Neuronal stem cell (in vitro differentiated cells): ENCODE results near the gene SFMBT2.

ENCODE experiments used
- DNase-seq: peaks from one replicate; pipeline ENCODE4 v3.0.0-alpha.2; 2013; ENCODE audit warnings: low spot score
- H2AFZ ChIP-seq: one replicate; pipeline ENCODE4 v1.6.1; 2013; ENCODE audit warnings: mild to moderate bottlenecking, low read length, inconsistent platforms
- H2AK5ac ChIP-seq: 2 replicates; pipeline ENCODE4 v1.6.1; 2013; ENCODE audit warnings: low read depth, mild to moderate bottlenecking, inconsistent platforms, low read length, moderate library complexity, mixed read lengths
- H2BK120ac ChIP-seq: 2 replicates; pipeline ENCODE4 v1.6.1; 2013; ENCODE audit warnings: low read depth, mild to moderate bottlenecking, inconsistent platforms, low read length, moderate library complexity, mixed read lengths
- H2BK12ac ChIP-seq: one replicate; pipeline ENCODE4 v1.6.1; 2013; ENCODE audit warnings: low read length, inconsistent platforms
- H2BK15ac ChIP-seq: 2 replicates; pipeline ENCODE4 v1.6.1; 2013; ENCODE audit warnings: mild to moderate bottlenecking, low read length, inconsistent platforms, mixed read lengths
- H2BK5ac ChIP-seq: one replicate; pipeline ENCODE4 v1.6.1; 2013; ENCODE audit warnings: inconsistent platforms, mild to moderate bottlenecking, low read length, moderate library complexity
- H3K14ac ChIP-seq: one replicate; pipeline ENCODE4 v1.6.1; 2013; ENCODE audit warnings: low read length, inconsistent platforms
- H3K18ac ChIP-seq: 2 replicates; pipeline ENCODE4 v1.6.1; 2013; ENCODE audit warnings: low read length, inconsistent platforms
- H3K23ac ChIP-seq: 2 replicates; pipeline ENCODE4 v1.6.1; 2013; ENCODE audit warnings: low read depth, mild to moderate bottlenecking, mixed read lengths, low read length, inconsistent platforms; ENCODE audit not compliant: poor library complexity
- H3K27ac ChIP-seq: replicated peaks from 3 replicates; pipeline ENCODE4 v1.5.1; 2013; ENCODE audit warnings: low read length, inconsistent platforms
- H3K27me3 ChIP-seq, 3 experiments: 2 replicates each; pipeline ENCODE4 v1.6.1; 2013; ENCODE audit warnings: low read length in 3 of 3, mild to moderate bottlenecking in 2 of 3, inconsistent platforms in 1 of 3, low read depth in 1 of 3, mixed read lengths in 1 of 3, moderate library complexity in 1 of 3; ENCODE audit not compliant: control insufficient read depth in 3 of 3, insufficient read depth in 3 of 3
- H3K36me3 ChIP-seq, 2 donors: replicated peaks in 1 of 2; 2 replicates each; pipeline ENCODE4 v1.6.1; 2013; ENCODE audit warnings: low read length in 2 of 2; ENCODE audit not compliant: control insufficient read depth in 2 of 2, insufficient read depth in 2 of 2
- H3K4ac ChIP-seq: 2 replicates; pipeline ENCODE4 v1.6.1; 2013; ENCODE audit warnings: inconsistent platforms, mild to moderate bottlenecking, low read length, moderate library complexity
- H3K4me1 ChIP-seq, 2 donors: 1 replicate in 1 of 2; 2 replicates in 1 of 2; pipeline ENCODE4 v1.6.1; 2013; ENCODE audit warnings: low read length in 2 of 2, low read depth in 1 of 2; ENCODE audit not compliant: control insufficient read depth in 2 of 2, insufficient read depth in 1 of 2
- H3K4me2 ChIP-seq: one replicate; pipeline ENCODE4 v1.6.1; 2013; ENCODE audit warnings: mild to moderate bottlenecking, low read length, inconsistent platforms; ENCODE audit not compliant: insufficient read depth, poor library complexity, severe bottlenecking
- H3K4me3 ChIP-seq, 2 donors: 2 replicates each; pipeline ENCODE4 v1.5.1; 2013; ENCODE audit warnings: low read length in 2 of 2, mild to moderate bottlenecking in 2 of 2, inconsistent platforms in 1 of 2, moderate library complexity in 1 of 2
- H3K79me1 ChIP-seq: one replicate; pipeline ENCODE4 v1.6.1; 2013; ENCODE audit warnings: low read depth, mild to moderate bottlenecking, inconsistent platforms, low read length, moderate library complexity
- H3K9ac ChIP-seq: one replicate; pipeline ENCODE4 v1.6.1; 2013; ENCODE audit warnings: mild to moderate bottlenecking, low read depth, low read length, inconsistent platforms; ENCODE audit not compliant: poor library complexity
- H3K9me3 ChIP-seq, 2 donors: replicated peaks in 1 of 2; 2 replicates each; pipeline versions ENCODE3 to v1.6.1; 2013; ENCODE audit warnings: low read length in 2 of 2, mild to moderate bottlenecking in 2 of 2, inconsistent platforms in 1 of 2, low read depth in 1 of 2, mixed read lengths in 1 of 2, moderate library complexity in 1 of 2; ENCODE audit not compliant: control insufficient read depth in 2 of 2, insufficient read depth in 1 of 2
- H4K8ac ChIP-seq: one replicate; pipeline ENCODE4 v1.6.1; 2013; ENCODE audit warnings: low read depth, mild to moderate bottlenecking, inconsistent platforms, low read length, moderate library complexity
- H4K91ac ChIP-seq: one replicate; pipeline ENCODE4 v1.6.1; 2013; ENCODE audit warnings: low read length, low read depth, mild to moderate bottlenecking, inconsistent platforms; ENCODE audit not compliant: poor library complexity
- WGBS, 2 donors: extraction: QIAGEN DNeasy Blood & Tissue Kit; methylation state at CpG; one replicate each; pipeline ENCODE4 v1.1.7; 2013; ENCODE audit warnings: missing lambda C conversion rate in 2 of 2, mixed read lengths in 1 of 2; ENCODE audit not compliant: insufficient read length in 2 of 2, insufficient replicate concordance in 1 of 2; ENCODE audit errors: extremely low coverage in 2 of 2; 5-methylcytosine and 5-hydroxymethylcytosine counted together

Gene SFMBT2

GRCh38 chr10:7265396-7266123 lies 145.3 kb downstream of the SFMBT2 start:
- no peak overlapping the region for H3K4me3 ChIP-seq
- H2BK120ac ChIP-seq = no peak overlapping the region
- no peak overlapping the region for H3K4me2 ChIP-seq
- H3K4ac ChIP-seq = no peak overlapping the region
- H3K27me3 ChIP-seq = no peaks in the 10 kb centered on the region
- H4K8ac ChIP-seq = no peak overlapping the region
- no peak overlapping the region for H2AFZ ChIP-seq
- H3K27ac ChIP-seq = no peak overlapping the region
- H2AK5ac ChIP-seq = no peak overlapping the region
- H3K9me3 ChIP-seq = no peaks in the 10 kb centered on the region
- H4K91ac ChIP-seq = no peak overlapping the region
- H3K18ac ChIP-seq = no peak overlapping the region
- no peak overlapping the region for H2BK12ac ChIP-seq
- DNase-seq = no peak
- H3K36me3 ChIP-seq = no peaks in the 10 kb centered on the region
- H3K23ac ChIP-seq = no peak overlapping the region
- no peaks in the 10 kb centered on the region for H3K79me1 ChIP-seq
- H3K4me1 ChIP-seq = peaks cover 3% of the 10 kb centered on the region in 2 donors
- no peak overlapping the region for H2BK15ac ChIP-seq
- H3K9ac ChIP-seq = no peak overlapping the region
- no peak overlapping the region for H2BK5ac ChIP-seq
- WGBS, 2 donors = no CpG with 5 or more reads among the region's 8 CpGs
- H3K14ac ChIP-seq = no peak overlapping the region

- WGBS, 2 donors = no CpG with 5 or more reads among the region's 7 CpGs
Measured at GRCh38 chr10:7264313-7264756, 146.5 kb downstream of the SFMBT2 start.

GRCh38 chr10:7263616-7264015 lies 147.2 kb downstream of the SFMBT2 start:
- Histone ChIP-seq H3K4ac (no peak overlapping the region), H3K23ac (no peak overlapping the region), H2BK15ac (no peak overlapping the region), H2AK5ac (no peak overlapping the region), H2BK5ac (no peak overlapping the region), H4K8ac (no peak overlapping the region), H4K91ac (no peak overlapping the region), H3K14ac (no peak overlapping the region), H2BK12ac (no peak overlapping the region), H3K27ac (no peak overlapping the region), H3K9ac (no peak overlapping the region), H3K27me3 (no peaks in the 10 kb centered on the region), H3K79me1 (no peaks in the 10 kb centered on the region), H3K36me3 (no peaks in the 10 kb centered on the region), H3K18ac (no peak overlapping the region), H2BK120ac (no peak overlapping the region), H2AFZ (no peak overlapping the region), H3K4me3 (no peak overlapping the region), H3K9me3 (no peaks in the 10 kb centered on the region), H3K4me2 (no peak overlapping the region), H3K4me1 (peaks cover 3 to 12% of the 10 kb centered on the region in 2 donors)
- no peak for DNase-seq
- WGBS, 2 donors = no CpG with 5 or more reads among the region's 5 CpGs

More at GRCh38 chr10:7264313-7264756, 146.5 kb downstream of the SFMBT2 start:
- no peak overlapping the region for H2BK15ac ChIP-seq
- H4K91ac ChIP-seq = no peak overlapping the region
- H2AK5ac ChIP-seq = no peak overlapping the region
- no peak overlapping the region for H2BK12ac ChIP-seq
- H2BK5ac ChIP-seq = no peak overlapping the region
- H3K4me1 ChIP-seq = peaks cover 3 to 7% of the 10 kb centered on the region in 2 donors
- no peak overlapping the region for H4K8ac ChIP-seq
- H3K27ac ChIP-seq = no peak overlapping the region
- H3K18ac ChIP-seq = no peak overlapping the region
- H3K9me3 ChIP-seq = no peaks in the 10 kb centered on the region
- H3K4me3 ChIP-seq = no peak overlapping the region
- H3K23ac ChIP-seq = no peak overlapping the region
- H3K4ac ChIP-seq = no peak overlapping the region
- no peak overlapping the region for H3K14ac ChIP-seq
- DNase-seq = no peak
- H3K36me3 ChIP-seq = no peaks in the 10 kb centered on the region
- H2BK120ac ChIP-seq = no peak overlapping the region
- H3K9ac ChIP-seq = no peak overlapping the region
- no peak overlapping the region for H3K4me2 ChIP-seq
- H3K27me3 ChIP-seq = no peaks in the 10 kb centered on the region
- no peaks in the 10 kb centered on the region for H3K79me1 ChIP-seq
- H2AFZ ChIP-seq = no peak overlapping the region

- Histone ChIP-seq H3K18ac (no peak overlapping the region), H3K4me1 (peaks cover 3 to 13% of the 10 kb centered on the region in 2 donors), H2BK5ac (no peak overlapping the region), H3K36me3 (no peaks in the 10 kb centered on the region), H3K9ac (no peak overlapping the region), H3K4ac (no peak overlapping the region), H3K4me3 (no peak overlapping the region), H2BK15ac (no peak overlapping the region), H2AFZ (no peak overlapping the region), H3K4me2 (no peak overlapping the region), H4K91ac (no peak overlapping the region), H3K14ac (no peak overlapping the region), H3K79me1 (no peaks in the 10 kb centered on the region), H3K27ac (no peak overlapping the region), H2BK12ac (no peak overlapping the region), H3K27me3 (no peaks in the 10 kb centered on the region), H3K9me3 (no peaks in the 10 kb centered on the region), H4K8ac (no peak overlapping the region), H3K23ac (no peak overlapping the region), H2AK5ac (no peak overlapping the region), H2BK120ac (no peak overlapping the region)
- DNase-seq = no peak
- WGBS, 2 donors = no CpG with 5 or more reads among the region's 5 CpGs
Measured at GRCh38 chr10:7261351-7261750, 149.5 kb downstream of the SFMBT2 start.
